Suprapubic skin (tissue), 4 donors: Measurements from ENCODE around the gene GABRB2. TPM values are rescaled to one million over a fixed set of nuclear protein-coding genes. Genes with fewer than 3 reads are reported as not detected.

Source experiments
- DNase-seq, 2 donors: peaks; one replicate each; pipeline ENCODE4 v3.0.0-alpha.2; 2019; ENCODE audit warnings: low spot score in 2 of 2
- H3K27ac ChIP-seq: fragments of 200-600 bp; sonication (generic); one replicate; pipeline ENCODE4 v1.5.1; 2019
- H3K27me3 ChIP-seq: fragments of 200-600 bp; sonication (generic); one replicate; pipeline ENCODE4 v1.5.1; 2019
- H3K36me3 ChIP-seq: fragments of 200-600 bp; sonication (generic); one replicate; pipeline ENCODE4 v1.5.1; 2019
- H3K4me1 ChIP-seq: fragments of 200-600 bp; sonication (generic); one replicate; pipeline ENCODE4 v1.5.1; 2019
- H3K4me3 ChIP-seq: fragments of 200-600 bp; sonication (generic); one replicate; pipeline ENCODE4 v1.5.1; 2019; ENCODE audit warnings: mild to moderate bottlenecking
- H3K9me3 ChIP-seq: fragments of 200-600 bp; sonication (generic); one replicate; pipeline ENCODE4 v1.5.1; 2019
- EP300 ChIP-seq: sonication (generic); formaldehyde crosslinking; IDR thresholded peaks from one replicate; pipeline ENCODE4 v1.6.1; 2017; ENCODE audit warnings: antibody characterized with exemption
- POLR2A ChIP-seq, 2 donors: fragments of 450-650 bp; IDR thresholded peaks; one replicate each; pipeline ENCODE4 v1.6.1; 2017; ENCODE audit warnings: antibody characterized with exemption in 2 of 2, mild to moderate bottlenecking in 2 of 2, moderate library complexity in 2 of 2
- POLR2AphosphoS5 ChIP-seq, 3 donors: sonication (generic); formaldehyde crosslinking; IDR thresholded peaks; one replicate each; pipeline ENCODE4 v1.6.1; 2017; ENCODE audit warnings: antibody characterized with exemption in 3 of 3
- WGBS: methylation state at CpG from one replicate; pipeline ENCODE4 v1.1.5; 2018; 5-methylcytosine and 5-hydroxymethylcytosine counted together
- total RNA-seq, 4 donors: library from RNA; depleted of rRNA; stranded (reverse); fragments of >200 nt; gene quantifications; one replicate each; pipeline ENCODE4 v1.1.0, GENCODE V29; 2016
- TF ChIP-seq, protein P1 (sequence below), 2 donors: fragments of 200-600 bp in 1 of 2; fragments of 450-650 bp in 1 of 2; sonication (generic) in 1 of 2; IDR thresholded peaks; one replicate each; pipeline ENCODE4 v1.5.1; 2016 to 2019; ENCODE audit warnings: antibody characterized with exemption in 2 of 2, mild to moderate bottlenecking in 1 of 2, moderate library complexity in 1 of 2

GABRB2 gene
- total RNA-seq, 4 donors from 2014 or later: 0.11 to 1.6 (median 0.24) TPM; not detected in 1

DNA sequence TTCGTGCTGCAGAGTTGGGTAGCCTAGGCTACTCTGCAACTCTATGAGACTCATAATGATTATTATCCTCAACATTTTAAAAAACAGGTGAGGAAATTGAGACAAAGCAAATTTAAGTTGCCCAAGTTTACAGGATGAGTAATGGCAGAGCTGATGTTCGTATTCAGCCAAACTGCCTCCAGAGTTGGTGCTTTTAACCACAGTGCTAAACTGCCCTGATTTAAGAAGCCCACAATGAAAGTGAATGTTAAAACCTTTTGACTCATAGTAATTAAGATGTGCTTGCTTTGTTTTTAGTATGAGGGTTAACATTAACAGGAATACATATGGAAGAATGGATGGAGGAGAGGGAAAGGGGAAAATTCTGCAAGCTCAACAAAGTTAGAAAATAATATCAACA is 15.9 kb upstream of the GABRB2 start:
- TF ChIP-seq POLR2A (IDR thresholded peaks at IDR 0.05) (no peak), EP300 (no peak), POLR2AphosphoS5 (IDR thresholded peaks at IDR 0.05) (no peak)
- TF ChIP-seq, protein P1, sequence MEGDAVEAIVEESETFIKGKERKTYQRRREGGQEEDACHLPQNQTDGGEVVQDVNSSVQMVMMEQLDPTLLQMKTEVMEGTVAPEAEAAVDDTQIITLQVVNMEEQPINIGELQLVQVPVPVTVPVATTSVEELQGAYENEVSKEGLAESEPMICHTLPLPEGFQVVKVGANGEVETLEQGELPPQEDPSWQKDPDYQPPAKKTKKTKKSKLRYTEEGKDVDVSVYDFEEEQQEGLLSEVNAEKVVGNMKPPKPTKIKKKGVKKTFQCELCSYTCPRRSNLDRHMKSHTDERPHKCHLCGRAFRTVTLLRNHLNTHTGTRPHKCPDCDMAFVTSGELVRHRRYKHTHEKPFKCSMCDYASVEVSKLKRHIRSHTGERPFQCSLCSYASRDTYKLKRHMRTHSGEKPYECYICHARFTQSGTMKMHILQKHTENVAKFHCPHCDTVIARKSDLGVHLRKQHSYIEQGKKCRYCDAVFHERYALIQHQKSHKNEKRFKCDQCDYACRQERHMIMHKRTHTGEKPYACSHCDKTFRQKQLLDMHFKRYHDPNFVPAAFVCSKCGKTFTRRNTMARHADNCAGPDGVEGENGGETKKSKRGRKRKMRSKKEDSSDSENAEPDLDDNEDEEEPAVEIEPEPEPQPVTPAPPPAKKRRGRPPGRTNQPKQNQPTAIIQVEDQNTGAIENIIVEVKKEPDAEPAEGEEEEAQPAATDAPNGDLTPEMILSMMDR (IDR thresholded peaks at IDR 0.05): no peak

DNA sequence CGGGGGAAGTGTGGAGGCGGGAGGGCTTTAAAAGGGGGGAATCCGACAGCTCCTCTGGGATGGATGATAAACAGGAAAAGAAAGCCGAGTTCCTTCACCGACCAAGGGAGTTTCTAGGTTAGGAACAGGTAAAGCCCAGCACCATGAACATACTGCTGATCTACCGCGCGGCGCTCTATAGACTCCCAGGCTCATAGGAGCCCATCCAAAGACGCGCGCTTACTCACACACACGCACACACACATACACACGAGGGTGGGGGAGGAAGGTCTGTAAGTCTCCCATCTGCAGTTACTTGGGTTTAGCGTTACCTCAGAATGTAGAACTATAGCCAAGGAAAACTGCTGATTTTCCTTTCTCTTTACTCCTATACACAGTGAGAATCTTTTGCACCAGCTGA is 2.6 kb upstream of the GABRB2 start:
- Histone ChIP-seq H3K27me3 (peaks cover 51% of the 10 kb centered on the region), H3K4me1 (peaks cover 35% of the 10 kb centered on the region), H3K36me3 (no peaks in the 10 kb centered on the region), H3K27ac (no peak overlapping the region), H3K9me3 (no peaks in the 10 kb centered on the region), H3K4me3 (peak overlapping the region; percentile 51)
- TF ChIP-seq EP300: no peak
- TF ChIP-seq POLR2AphosphoS5 (IDR thresholded peaks at IDR 0.05): no peak
- no peak for TF ChIP-seq POLR2A (IDR thresholded peaks at IDR 0.05)
- TF ChIP-seq, protein P1 (IDR thresholded peaks at IDR 0.05): no peak
- 7% methylated on average over 13 of the region's 15 CpGs for WGBS
- DNase-seq: no peak

More for the DNA sequence above, 15.9 kb upstream of the GABRB2 start:
- H3K4me3 ChIP-seq: no peak overlapping the region
- no peaks in the 10 kb centered on the region for H3K36me3 ChIP-seq
- H3K27me3 ChIP-seq: no peaks in the 10 kb centered on the region
- WGBS: 34% methylated on average over 2 of the region's 2 CpGs
- no peaks in the 10 kb centered on the region for H3K9me3 ChIP-seq
- H3K4me1 ChIP-seq: no peaks in the 10 kb centered on the region
- no peak overlapping the region for H3K27ac ChIP-seq
- DNase-seq: no peak

DNA sequence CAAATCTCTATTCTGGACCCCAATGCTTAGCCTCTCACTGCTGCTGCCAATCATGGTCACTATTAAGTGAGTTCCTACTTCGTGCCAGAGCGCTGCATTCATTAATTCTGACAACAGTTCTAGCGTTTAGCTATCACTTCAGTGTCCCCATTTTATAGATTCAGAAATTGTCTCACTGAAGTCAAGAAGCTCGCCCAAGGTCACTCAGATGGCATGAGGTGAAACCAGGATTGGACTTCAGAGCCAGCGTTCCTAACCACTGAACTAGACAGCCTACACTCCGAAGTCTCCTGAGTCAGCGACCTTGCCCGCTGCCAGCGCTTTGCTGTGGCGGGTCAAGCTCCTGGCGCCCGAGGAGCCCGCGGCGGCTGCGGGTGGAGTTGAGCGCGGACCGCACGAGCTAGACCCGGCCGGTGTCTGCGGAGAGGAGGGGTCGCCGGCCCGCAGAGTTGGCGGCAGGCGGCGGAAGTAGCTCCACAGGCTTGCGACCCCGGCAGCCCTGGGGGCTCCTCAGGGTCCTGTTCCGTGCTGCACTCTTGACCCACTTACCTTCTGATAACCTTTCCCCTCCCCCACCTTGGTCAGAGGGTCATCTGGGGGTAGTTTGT is 2.1 kb upstream of the GABRB2 start:
- Histone ChIP-seq H3K27me3 (peaks cover 52% of the 10 kb centered on the region), H3K27ac (no peak overlapping the region), H3K4me3 (peak overlapping the region; percentile 51), H3K9me3 (no peaks in the 10 kb centered on the region), H3K4me1 (peaks cover 35% of the 10 kb centered on the region), H3K36me3 (no peaks in the 10 kb centered on the region)
- no peak for DNase-seq
- TF ChIP-seq POLR2AphosphoS5 (IDR thresholded peaks at IDR 0.05): no peak
- TF ChIP-seq POLR2A (IDR thresholded peaks at IDR 0.05): no peak
- TF ChIP-seq, protein P1 (IDR thresholded peaks at IDR 0.05): no peak
- TF ChIP-seq EP300: no peak
- WGBS: 0% methylated on average over 12 of the region's 32 CpGs

DNA sequence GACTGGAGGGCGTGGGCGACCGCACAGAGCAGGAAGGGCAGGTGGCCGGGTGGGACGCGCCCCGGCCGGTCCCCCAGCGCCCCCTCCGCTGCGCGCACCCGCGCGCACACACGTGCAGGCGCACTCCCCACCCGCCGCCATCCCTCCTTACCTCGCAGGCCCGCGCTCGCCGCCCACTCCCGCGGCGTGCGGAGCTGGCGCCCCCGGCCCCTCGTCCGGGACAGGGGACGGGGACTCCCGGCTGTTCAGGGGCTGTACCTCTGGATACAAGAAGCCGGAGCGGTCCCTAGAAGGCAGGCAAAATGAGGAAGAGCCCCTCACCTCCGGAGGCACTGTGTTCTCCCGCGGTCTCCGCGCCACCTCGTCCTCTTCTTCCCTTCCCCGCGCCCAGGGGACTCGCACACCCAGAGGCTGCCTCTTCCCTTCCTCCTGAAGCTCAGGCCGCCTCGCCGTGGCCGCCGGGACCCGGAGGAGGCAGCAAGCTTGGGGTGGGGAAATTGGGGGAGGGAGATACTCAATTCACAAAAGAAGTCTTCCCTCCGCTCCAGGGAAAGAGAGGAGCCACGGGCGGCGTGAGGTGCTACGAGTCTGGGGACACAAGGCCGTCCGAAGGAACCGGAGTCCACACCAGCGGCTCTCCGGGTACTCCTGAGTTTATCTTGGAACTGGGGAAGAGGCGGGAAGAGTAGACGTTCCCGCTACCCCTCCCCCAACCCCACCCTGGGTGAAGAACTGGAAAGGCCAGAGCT is 1.4 kb upstream of the GABRB2 start:
- peak in 1 of 2 donors; percentile 61 for DNase-seq
- Histone ChIP-seq H3K36me3 (no peaks in the 10 kb centered on the region), H3K4me1 (peaks cover 35% of the 10 kb centered on the region), H3K9me3 (no peaks in the 10 kb centered on the region), H3K27ac (no peak overlapping the region), H3K27me3 (peaks cover 52% of the 10 kb centered on the region), H3K4me3 (peak overlapping the region; percentile 51)
- no peak for TF ChIP-seq POLR2AphosphoS5 (IDR thresholded peaks at IDR 0.05)
- 2% methylated on average over 20 of the region's 64 CpGs for WGBS

DNA sequence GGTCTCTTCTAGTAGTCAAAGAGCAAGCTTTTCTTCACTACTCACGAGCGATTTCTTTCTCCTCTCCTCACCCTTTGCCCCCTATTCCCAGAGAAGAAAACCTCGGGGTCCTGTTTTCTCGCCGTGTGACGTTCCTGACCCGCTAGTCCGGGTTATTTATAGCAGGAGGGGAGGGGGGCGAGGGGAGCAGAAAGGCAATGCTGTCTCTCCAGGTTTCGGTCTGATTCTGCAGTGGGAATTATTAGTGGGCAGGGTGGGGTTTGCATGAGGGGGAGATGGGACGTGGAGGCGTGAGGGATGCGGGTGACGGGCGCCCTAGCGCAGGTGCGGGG is 847 bp upstream of the GABRB2 start:
- Histone ChIP-seq H3K4me1 (peaks cover 35% of the 10 kb centered on the region), H3K36me3 (no peaks in the 10 kb centered on the region), H3K4me3 (peak overlapping the region; percentile 51), H3K9me3 (no peaks in the 10 kb centered on the region), H3K27ac (no peak overlapping the region), H3K27me3 (peaks cover 52% of the 10 kb centered on the region)
- DNase-seq: no peak
- under 1% methylated on average over 17 of the region's 17 CpGs for WGBS
- TF ChIP-seq EP300 (no peak), POLR2A (IDR thresholded peaks at IDR 0.05) (no peak)

DNA sequence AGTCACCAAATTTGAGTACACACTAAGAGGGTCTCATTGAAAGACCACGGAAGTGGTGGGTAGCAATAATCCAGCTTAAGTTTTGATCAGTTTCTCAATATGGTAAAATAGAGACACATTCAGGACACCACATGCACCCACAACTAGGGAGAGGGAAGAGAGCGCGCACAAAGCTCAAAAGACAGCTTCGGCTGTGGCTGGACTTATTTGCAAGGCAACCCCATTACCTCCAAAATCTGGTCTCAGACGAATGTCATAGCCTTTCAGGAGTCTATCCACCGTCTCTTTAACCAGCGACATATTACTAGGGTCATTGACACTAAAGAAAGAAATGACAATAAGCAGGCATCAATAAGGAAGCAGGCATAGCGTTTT is 443 bp downstream of the GABRB2 start:
- Histone ChIP-seq H3K4me1 (peaks cover 35% of the 10 kb centered on the region), H3K27ac (no peak overlapping the region), H3K27me3 (peaks cover 52% of the 10 kb centered on the region), H3K9me3 (no peaks in the 10 kb centered on the region), H3K4me3 (peak overlapping the region; percentile 51), H3K36me3 (no peaks in the 10 kb centered on the region)
- DNase-seq: no peak
- TF ChIP-seq, protein P1 (IDR thresholded peaks at IDR 0.05): no peak
- TF ChIP-seq POLR2AphosphoS5 (IDR thresholded peaks at IDR 0.05): no peak
- no peak for TF ChIP-seq POLR2A (IDR thresholded peaks at IDR 0.05)
- 12% methylated on average over 8 of the region's 8 CpGs for WGBS
